ENCODE data around the gene DUSP8. TPM values are rescaled to one million over a fixed set of nuclear protein-coding genes. Genes with fewer than 3 reads are reported as not detected.
A peak's percentile ranks its signal among the peaks of the same experiment; 100 is the strongest.

DUSP8 gene
- total and polyA plus RNA-seq, 9 of the 15 experiments (the other 6 are each of a cell fraction or from before 2014, with no cell fraction given) = 0.14 to 2.0 (median 0.86) TPM; not detected in 2

DNA sequence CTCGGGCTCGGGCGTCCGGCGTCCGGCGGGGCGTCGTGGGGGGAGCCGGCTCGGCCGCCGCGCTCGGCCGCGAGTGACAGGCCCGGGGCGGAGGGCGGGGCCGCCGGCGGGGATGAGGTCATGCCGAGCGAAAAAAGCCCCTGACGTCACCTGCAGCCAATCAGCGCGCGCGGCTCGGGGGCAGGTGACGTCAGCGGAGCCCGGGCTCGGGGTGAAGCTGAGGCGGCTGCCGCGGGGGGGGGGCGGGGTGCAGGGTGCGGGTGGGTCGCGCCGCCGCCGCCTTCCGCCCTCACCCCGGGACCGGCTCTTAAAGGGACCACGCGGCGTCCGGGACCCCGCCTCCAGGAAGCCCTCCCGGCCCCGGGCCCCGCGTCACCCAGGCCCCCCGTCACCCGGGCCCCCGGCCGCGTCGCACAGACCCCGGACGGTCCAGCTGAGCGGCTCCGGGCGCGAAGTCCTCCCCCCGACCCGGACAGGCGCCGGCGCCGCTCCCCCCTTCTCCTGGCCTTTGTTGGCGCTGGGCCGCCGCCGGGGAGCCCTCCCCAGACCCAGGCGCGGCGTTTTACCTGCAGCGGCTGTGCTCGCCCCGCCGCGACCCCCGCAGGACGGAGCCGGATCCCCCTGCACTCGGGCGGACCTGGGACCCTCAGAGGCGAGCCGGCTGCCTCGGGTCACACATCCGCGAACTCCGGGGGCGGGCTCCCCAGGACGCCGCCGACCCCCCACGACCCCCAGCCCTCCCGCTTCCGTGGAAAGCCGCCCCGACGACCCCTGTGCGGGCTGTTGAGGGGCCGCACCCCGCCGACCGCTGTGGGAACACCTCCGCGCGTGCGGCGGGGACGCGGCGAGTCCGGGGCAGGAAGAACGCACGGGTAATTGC lies at the start of gene DUSP8 (continued):
- TF ChIP-seq ZNF740 (CRISPR knock-in tag; IDR thresholded peaks at IDR 0.05) (peak; percentile 83), ZNF740 (tag; IDR thresholded peaks at IDR 0.05) (0 out of 4 replicates have a peak, but pooled peaks of 1 of the 2 experiments have one; percentile 21), ZNF280B (CRISPR knock-in tag; IDR thresholded peaks at IDR 0.05) (no peak), JUNB (CRISPR knock-in tag; conservative IDR thresholded peaks at IDR 0.05) (0 out of 2 replicates have a peak, but pooled peaks have one; percentile 52), ATF7 (IDR thresholded peaks at IDR 0.05) (peak; percentile 98), SMARCC2 (IDR thresholded peaks at IDR 0.05; ENCODE audit: low read depth) (no peak), RB1 (IDR thresholded peaks at IDR 0.05; ENCODE audit: low read depth) (0 out of 2 replicates have a peak, but pooled peaks have one; percentile 14), RBM25 (IDR thresholded peaks at IDR 0.05; ENCODE audit: low read depth, low read length, severe bottlenecking) (peak; percentile 63), CXXC5 (CRISPR knock-in tag; IDR thresholded peaks at IDR 0.05) (peak; percentile 37; the same call in 1 of the 2 replicates), ZNF766 (CRISPR knock-in tag; conservative IDR thresholded peaks at IDR 0.05) (0 out of 2 replicates have a peak, but pooled peaks have one; percentile 39), POLR2H (tag; IDR thresholded peaks at IDR 0.05; ENCODE audit: low read depth) (no peak), JUN (IDR thresholded peaks at IDR 0.05; ENCODE audit: borderline replicate concordance, low read depth, low read length) (peak; percentile 97), JUN (CRISPR knock-in tag; IDR thresholded peaks at IDR 0.05; ENCODE audit: borderline replicate concordance) (0 out of 2 replicates have a peak, but pooled peaks have one; percentile 37), ATF3 (IDR thresholded peaks at IDR 0.05) (peak; percentile 84), ATF3 (CRISPR knock-in tag; conservative IDR thresholded peaks at IDR 0.05) (no peak), CREB1 (IDR thresholded peaks at IDR 0.05) (peak; percentile 76), CREB1 (CRISPR knock-in tag; IDR thresholded peaks at IDR 0.05) (peak; percentile 59; the same call in 1 of the 2 replicates), CTBP1 (IDR thresholded peaks at IDR 0.05; ENCODE audit: borderline replicate concordance) (0 out of 2 replicates have a peak, but pooled peaks have one; percentile 34)
- TF ChIP-seq, protein P1, sequence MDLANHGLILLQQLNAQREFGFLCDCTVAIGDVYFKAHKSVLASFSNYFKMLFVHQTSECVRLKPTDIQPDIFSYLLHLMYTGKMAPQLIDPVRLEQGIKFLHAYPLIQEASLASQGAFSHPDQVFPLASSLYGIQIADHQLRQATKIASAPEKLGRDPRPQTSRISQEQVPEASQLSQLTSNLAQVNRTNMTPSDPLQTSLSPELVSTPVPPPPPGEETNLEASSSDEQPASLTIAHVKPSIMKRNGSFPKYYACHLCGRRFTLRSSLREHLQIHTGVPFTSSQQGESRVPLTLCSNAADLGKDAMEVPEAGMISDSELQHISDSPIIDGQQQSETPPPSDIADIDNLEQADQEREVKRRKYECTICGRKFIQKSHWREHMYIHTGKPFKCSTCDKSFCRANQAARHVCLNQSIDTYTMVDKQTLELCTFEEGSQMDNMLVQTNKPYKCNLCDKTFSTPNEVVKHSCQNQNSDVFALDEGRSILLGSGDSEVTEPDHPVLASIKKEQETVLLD (IDR thresholded peaks at IDR 0.05) = no peak
- TF ChIP-seq, protein P2, sequence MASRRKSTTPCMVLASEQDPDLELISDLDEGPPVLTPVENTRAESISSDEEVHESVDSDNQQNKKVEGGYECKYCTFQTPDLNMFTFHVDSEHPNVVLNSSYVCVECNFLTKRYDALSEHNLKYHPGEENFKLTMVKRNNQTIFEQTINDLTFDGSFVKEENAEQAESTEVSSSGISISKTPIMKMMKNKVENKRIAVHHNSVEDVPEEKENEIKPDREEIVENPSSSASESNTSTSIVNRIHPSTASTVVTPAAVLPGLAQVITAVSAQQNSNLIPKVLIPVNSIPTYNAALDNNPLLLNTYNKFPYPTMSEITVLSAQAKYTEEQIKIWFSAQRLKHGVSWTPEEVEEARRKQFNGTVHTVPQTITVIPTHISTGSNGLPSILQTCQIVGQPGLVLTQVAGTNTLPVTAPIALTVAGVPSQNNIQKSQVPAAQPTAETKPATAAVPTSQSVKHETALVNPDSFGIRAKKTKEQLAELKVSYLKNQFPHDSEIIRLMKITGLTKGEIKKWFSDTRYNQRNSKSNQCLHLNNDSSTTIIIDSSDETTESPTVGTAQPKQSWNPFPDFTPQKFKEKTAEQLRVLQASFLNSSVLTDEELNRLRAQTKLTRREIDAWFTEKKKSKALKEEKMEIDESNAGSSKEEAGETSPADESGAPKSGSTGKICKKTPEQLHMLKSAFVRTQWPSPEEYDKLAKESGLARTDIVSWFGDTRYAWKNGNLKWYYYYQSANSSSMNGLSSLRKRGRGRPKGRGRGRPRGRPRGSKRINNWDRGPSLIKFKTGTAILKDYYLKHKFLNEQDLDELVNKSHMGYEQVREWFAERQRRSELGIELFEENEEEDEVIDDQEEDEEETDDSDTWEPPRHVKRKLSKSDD (conservative IDR thresholded peaks at IDR 0.05; ENCODE audit: low read length) = no peak
